Measurements from ENCODE around the gene TTYH3. TPM values are rescaled to one million over a fixed set of nuclear protein-coding genes. Genes with fewer than 3 reads are reported as not detected.

TTYH3 gene
- total RNA-seq, 1 donor from 2014 or later = 324 TPM

GRCh38 chr7:2681929-2682799, 50.4 kb downstream of the TTYH3 start:
- Mint-ChIP-seq H3K9me3 (ENCODE audit: unreplicated experiment) (peaks cover 7% of the 10 kb centered on the region), H3K27me3 (ENCODE audit: unreplicated experiment) (peaks cover 6% of the 10 kb centered on the region), H3K27ac (ENCODE audit: unreplicated experiment) (no peak overlapping the region), H3K4me1 (ENCODE audit: low read depth, unreplicated experiment) (peaks cover 3% of the 10 kb centered on the region), H3K4me3 (ENCODE audit: unreplicated experiment) (no peak overlapping the region), H3K36me3 (ENCODE audit: unreplicated experiment) (no peaks in the 10 kb centered on the region)
- no peak for TF ChIP-seq CTCF (IDR thresholded peaks at IDR 0.05; ENCODE audit: partially characterized antibody, unreplicated experiment)
- no peak for DNase-seq

- peaks cover 6% of the 10 kb centered on the region for H3K4me1 Mint-ChIP-seq (ENCODE audit: low read depth, unreplicated experiment)
- DNase-seq = no peak
- no peak for TF ChIP-seq CTCF (IDR thresholded peaks at IDR 0.05; ENCODE audit: partially characterized antibody, unreplicated experiment)
- no peak overlapping the region for H3K27ac Mint-ChIP-seq (ENCODE audit: unreplicated experiment)
- no peaks in the 10 kb centered on the region for H3K36me3 Mint-ChIP-seq (ENCODE audit: unreplicated experiment)
- H3K27me3 Mint-ChIP-seq (ENCODE audit: unreplicated experiment) = peaks cover 15% of the 10 kb centered on the region
- no peak overlapping the region for H3K4me3 Mint-ChIP-seq (ENCODE audit: unreplicated experiment)
- H3K9me3 Mint-ChIP-seq (ENCODE audit: unreplicated experiment) = peaks cover 5% of the 10 kb centered on the region
These were observed 52.7 kb downstream of the TTYH3 start for GRCh38 chr7:2684501-2684900.

- no peak for DNase-seq
- H3K4me3 Mint-ChIP-seq (ENCODE audit: unreplicated experiment) = no peak overlapping the region
- TF ChIP-seq CTCF (IDR thresholded peaks at IDR 0.05; ENCODE audit: partially characterized antibody, unreplicated experiment) = no peak
- no peaks in the 10 kb centered on the region for H3K36me3 Mint-ChIP-seq (ENCODE audit: unreplicated experiment)
- H3K27me3 Mint-ChIP-seq (ENCODE audit: unreplicated experiment) = peaks cover 20% of the 10 kb centered on the region
- H3K9me3 Mint-ChIP-seq (ENCODE audit: unreplicated experiment) = peaks cover 8% of the 10 kb centered on the region
- H3K27ac Mint-ChIP-seq (ENCODE audit: unreplicated experiment) = no peak overlapping the region
- H3K4me1 Mint-ChIP-seq (ENCODE audit: low read depth, unreplicated experiment) = peaks cover 8% of the 10 kb centered on the region
These were observed 54.3 kb downstream of the TTYH3 start for GRCh38 chr7:2686101-2686500.

DNA sequence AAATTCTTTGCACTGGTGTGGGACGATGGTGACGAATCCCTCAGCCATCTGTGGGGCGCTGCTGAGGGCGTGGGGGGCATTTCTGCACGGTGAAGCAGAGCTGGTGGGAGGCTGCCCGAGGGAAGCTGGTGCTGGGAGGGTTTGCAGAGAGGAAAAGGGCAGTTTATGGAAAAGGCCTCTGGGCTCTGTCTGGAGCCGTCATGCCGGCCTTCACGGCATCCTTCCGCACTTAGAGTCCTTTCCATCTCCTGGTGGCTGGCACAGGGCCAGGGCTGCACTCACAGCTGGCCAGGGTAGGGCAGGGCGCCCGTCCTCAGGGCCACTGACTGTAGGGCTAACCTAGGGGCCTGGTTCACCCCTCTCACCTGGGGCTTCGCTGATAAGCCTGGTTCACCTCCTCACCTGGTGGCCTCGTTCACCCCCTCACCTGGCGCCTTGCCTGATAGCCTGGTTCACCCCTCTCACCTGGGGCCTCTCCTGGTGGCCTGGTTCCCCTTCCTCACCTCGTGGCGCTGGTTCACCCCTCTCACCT, 55.6 kb downstream of the TTYH3 start:
- Mint-ChIP-seq H3K4me1 (ENCODE audit: low read depth, unreplicated experiment) (peaks cover 5% of the 10 kb centered on the region), H3K27ac (ENCODE audit: unreplicated experiment) (no peak overlapping the region), H3K27me3 (ENCODE audit: unreplicated experiment) (peaks cover 22% of the 10 kb centered on the region), H3K4me3 (ENCODE audit: unreplicated experiment) (no peak overlapping the region), H3K36me3 (ENCODE audit: unreplicated experiment) (no peaks in the 10 kb centered on the region), H3K9me3 (ENCODE audit: unreplicated experiment) (peaks cover 10% of the 10 kb centered on the region)
- no peak for TF ChIP-seq CTCF (IDR thresholded peaks at IDR 0.05; ENCODE audit: partially characterized antibody, unreplicated experiment)
- DNase-seq = no peak

DNA sequence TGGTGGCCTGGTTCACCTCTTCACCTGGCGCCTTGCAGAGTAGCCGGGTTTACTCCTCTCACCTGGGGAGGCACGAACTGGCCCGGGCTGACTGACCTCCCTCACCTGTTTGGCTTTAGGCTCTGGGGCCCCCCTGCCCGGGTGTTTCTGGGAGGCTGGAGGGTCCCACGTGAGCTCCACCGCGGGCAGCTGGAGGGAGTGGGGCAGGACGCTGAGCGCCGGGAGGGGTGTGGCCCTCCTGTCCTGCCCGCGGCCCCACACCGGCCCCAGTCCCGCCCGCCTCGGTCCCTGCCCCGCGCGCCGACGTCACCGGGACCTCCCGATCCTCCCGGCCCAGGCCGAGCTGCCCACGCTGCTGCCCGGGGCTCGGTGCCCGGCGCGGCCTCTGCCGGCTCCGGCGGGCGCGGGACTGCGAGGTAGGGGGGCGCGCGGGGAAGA, 56.1 kb downstream of the TTYH3 start, which contains the start of gene AMZ1:
TSS of gene AMZ1 (plus strand) at position 322 of the 438 bp plus-strand sequence. CDS start 12,250 bp downstream, outside the sequence.
- no peak for TF ChIP-seq CTCF (IDR thresholded peaks at IDR 0.05; ENCODE audit: partially characterized antibody, unreplicated experiment)
- Mint-ChIP-seq H3K4me3 (ENCODE audit: unreplicated experiment) (peak within 1 kb of the TSS; percentile 55), H3K36me3 (ENCODE audit: unreplicated experiment) (no peaks in the 10 kb centered on the region), H3K4me1 (ENCODE audit: low read depth, unreplicated experiment) (peaks cover 5% of the 10 kb centered on the region), H3K9me3 (ENCODE audit: unreplicated experiment) (peaks cover 10% of the 10 kb centered on the region), H3K27ac (ENCODE audit: unreplicated experiment) (no peak within 1 kb of the TSS), H3K27me3 (ENCODE audit: unreplicated experiment) (peaks cover 22% of the 10 kb centered on the region)
- DNase-seq = no peak

All from glutamatergic neuron (in vitro differentiated cells).